Measurements from ENCODE around the gene ZFHX3. TPM values are rescaled to one million over a fixed set of nuclear protein-coding genes. Genes with fewer than 3 reads are reported as not detected.

ZFHX3 gene
- total RNA-seq, 1 donor from 2014 or later, result 8.3 TPM

DNA sequence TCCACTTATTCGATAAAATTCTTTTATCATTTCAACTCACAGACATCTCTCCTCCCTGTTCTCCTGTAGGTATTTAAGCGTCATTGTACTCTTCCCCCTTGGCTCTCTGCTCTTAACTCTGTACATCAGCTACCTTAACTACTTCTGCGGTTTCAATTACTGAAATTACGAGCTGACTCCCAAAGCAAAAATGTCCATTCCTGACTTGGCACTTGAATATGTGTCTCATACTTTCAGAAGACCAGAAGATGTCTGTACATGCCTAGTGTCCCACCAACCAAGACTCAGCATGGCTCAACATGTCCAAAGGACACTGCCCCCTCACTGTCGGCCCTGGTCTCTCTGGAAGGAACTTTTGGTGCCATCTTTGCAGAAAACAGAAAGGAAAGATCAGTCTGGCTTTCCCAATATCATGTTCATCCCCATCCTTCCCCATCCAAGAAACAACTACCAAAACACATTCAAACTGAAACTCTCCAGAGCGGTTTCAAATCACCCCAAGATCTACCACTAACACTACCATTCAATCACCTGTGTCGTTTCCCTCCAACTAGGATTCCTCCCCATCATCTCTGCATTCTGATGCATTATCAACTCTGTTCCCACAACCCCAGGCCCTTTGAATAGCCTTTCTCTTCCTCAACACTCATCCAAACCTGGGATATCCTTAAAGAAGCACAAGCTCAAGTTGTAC, 74.9 kb downstream of the ZFHX3 start:
- intact Hi-C loops (cut with DNase I), result no loop called here
- DNase-seq, result no peak
- no peak for ATAC-seq (ENCODE audit: poor library complexity)

DNA sequence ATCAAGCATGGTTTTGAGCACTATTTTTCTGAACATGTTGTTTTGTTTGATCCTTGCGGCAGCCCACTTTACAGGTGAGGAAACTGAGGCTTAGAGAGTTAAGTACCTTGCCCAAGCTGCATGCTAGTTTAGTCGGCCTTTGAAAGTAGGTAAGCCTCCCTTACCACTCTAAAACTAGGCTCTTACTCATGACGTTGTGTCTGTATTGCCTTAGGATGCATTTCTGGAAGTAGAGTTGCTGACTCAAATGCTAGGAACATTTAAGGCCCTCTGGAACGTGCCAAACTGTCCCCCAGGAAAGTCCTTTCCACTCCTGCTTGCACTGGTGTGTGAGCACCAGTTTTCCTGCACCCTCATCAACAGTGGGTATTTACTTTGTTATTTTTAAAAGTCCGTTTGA, 76.6 kb downstream of the ZFHX3 start:
- intact Hi-C loops (cut with DNase I), result no loop called here
- ATAC-seq (ENCODE audit: poor library complexity) (no peak), DNase-seq (no peak)

DNA sequence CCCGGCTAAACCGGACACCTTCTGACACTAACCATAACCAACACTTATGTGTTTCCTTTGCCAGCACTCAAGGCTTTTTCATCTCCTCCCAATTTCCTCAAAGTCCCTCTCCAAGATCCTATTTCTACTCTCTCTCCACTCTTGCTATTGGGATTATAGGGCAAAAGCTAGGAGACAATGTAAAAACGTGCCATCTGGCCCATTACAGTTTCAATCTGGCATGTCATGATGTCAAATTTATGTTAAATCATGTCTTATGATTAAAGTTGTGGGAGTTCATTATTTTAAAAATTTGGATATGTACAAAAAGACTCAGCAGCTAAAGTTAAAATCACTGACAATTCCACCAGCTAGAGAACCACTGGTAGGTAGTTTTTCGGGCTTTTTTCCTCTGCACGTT, 77.3 kb downstream of the ZFHX3 start:
- DNase-seq (no peak), ATAC-seq (ENCODE audit: poor library complexity) (no peak)
- intact Hi-C loops (cut with DNase I), result no loop called here

DNA sequence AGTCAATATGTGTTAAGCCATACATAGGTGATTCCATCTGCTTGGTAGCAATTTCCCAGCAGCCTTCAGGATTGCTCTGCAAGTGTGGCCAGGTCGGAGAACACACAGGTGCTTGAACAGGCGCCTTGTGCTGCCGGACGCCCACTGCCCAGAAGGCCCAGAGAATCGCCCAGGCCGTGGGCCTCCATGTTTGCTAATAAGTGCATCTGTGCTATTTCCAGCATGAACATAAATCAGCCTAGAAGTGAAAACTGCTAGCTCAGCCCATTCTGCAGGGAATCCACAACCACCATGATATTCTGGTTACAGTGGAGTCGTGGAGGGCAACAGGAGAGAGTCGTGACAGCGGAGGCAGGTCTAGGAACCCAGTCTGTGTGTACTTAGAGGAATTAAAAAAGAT, 78.1 kb downstream of the ZFHX3 start:
- ATAC-seq (ENCODE audit: poor library complexity) (no peak), DNase-seq (no peak)

DNA sequence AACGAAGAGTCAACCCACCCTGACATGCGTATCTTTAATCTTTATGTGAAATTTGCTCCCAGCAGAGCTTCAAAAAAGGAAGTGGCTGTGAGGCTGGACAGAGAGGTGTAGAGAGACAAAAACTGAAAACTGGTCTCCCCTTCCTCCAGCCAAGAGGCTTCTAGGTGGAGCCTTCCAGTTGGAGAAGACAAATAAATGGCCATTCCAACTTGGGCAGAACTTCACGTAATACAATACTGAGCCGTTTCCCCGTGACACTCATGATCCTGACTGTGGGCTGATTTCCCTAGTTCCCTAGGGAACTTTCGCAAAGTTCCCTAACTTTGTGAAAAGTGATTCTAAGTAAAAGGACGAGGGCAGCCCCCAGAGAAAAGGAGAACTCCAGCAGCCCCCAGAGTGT, 78.8 kb downstream of the ZFHX3 start:
- intact Hi-C loops (cut with DNase I), result no loop called here
- peak; percentile 51 for ATAC-seq (ENCODE audit: poor library complexity)
- no peak for DNase-seq

More for the DNA sequence above, 78.1 kb downstream of the ZFHX3 start:
- intact Hi-C loops (cut with DNase I), result no loop called here

DNA sequence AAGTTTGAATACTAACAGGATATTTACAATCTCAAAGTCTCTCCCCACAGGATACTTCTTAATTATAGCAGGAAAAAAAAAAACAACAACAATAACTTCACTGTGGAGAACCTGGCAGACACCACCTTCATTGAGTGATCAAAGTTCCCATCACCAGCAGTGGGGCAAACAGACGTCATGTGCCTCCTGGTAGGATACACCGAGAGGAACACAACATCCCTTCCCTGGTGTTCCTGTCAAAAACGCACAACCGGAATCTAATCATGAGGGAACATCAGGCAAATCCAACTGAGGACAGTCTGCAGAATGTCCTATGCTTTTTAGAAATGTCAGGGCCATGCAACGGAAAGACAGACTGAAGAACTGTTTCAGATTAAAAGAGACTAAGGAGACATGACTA, 80.0 kb downstream of the ZFHX3 start:
- DNase-seq (no peak), ATAC-seq (ENCODE audit: poor library complexity) (no peak)
- intact Hi-C loops (cut with DNase I), result no loop called here

DNA sequence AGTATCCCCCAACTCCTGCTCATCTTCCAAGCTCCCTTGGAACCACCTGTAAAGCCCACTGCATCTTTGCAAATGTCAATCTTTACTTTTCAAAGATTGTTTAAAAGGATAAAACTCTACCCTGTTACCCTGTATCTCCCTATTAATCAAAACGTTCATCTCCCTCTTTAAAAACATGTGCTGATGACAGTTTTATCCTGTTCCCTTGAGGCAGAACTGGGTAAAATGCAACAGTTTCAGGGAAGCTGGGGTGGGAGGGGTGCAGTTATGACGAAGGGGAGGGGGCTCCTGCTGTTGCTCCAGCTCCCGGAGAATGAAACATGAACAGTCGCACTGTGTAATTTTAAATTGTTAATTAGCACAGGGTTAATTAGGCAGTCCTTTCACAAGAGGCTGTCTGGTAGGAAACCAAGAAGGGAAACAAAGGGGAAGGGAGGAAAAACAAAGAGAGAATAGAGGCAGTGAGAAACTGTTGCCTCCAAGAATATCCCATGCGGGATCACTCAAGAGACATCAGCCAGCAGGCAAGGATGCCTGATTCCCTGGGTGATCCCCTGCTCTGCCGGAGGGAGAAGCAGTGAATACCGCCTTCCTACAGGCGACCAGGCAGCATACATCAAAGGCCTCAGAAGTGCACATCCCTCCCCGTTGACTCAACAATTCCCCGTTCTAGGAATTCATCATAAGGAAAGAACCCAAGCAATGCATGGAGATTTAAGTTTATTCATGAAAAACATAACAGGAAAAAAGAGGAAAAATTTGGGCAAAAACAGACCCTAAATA, 84.2 kb downstream of the ZFHX3 start:
- ATAC-seq (ENCODE audit: poor library complexity), result no peak
- DNase-seq, result no peak
- intact Hi-C loops (cut with DNase I), result no loop called here

DNA sequence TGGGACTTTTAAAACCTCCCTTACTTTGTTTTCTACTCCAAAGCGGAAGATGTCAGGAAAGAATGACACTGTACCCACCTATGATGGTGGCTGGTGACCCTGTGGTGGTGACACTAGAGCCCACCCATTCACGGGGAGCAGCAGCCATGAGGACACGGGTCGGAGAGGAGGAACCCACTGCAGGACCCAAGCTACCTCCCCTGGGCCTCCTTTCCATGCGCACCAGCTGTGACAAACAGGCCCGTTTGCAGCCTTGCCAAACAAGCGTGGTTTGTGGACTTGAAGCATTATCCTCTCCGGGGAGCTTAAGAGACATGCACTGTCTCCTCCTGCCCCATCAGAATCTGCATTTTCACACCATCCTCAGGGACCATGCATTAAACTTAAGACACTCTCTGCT, 85.6 kb downstream of the ZFHX3 start:
- no peak for DNase-seq
- intact Hi-C loops (cut with DNase I), result no loop called here

DNA sequence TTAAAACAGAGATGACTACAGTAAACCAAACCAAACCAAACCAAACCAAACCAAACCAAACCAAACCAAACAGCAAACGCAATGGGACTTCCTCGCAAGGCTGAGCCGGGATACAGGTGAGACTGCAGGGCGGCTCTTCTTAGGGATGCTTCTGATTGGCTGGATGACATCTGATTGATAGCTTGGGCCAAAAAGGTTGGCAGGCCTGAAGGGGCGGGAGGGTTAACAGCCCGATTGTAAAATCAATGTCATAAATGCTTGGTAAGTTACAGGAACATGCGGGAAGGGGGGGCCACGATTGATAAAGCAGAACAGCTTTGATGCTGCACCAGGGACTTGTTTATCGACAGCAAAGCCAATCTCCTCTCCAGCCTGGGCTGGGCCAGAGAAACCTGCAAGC, 86.1 kb downstream of the ZFHX3 start:
- ATAC-seq (ENCODE audit: poor library complexity) (no peak), DNase-seq (no peak)
- intact Hi-C loops (cut with DNase I), result no loop called here

More for the DNA sequence above, 85.6 kb downstream of the ZFHX3 start:
- no peak for ATAC-seq (ENCODE audit: poor library complexity)

DNA sequence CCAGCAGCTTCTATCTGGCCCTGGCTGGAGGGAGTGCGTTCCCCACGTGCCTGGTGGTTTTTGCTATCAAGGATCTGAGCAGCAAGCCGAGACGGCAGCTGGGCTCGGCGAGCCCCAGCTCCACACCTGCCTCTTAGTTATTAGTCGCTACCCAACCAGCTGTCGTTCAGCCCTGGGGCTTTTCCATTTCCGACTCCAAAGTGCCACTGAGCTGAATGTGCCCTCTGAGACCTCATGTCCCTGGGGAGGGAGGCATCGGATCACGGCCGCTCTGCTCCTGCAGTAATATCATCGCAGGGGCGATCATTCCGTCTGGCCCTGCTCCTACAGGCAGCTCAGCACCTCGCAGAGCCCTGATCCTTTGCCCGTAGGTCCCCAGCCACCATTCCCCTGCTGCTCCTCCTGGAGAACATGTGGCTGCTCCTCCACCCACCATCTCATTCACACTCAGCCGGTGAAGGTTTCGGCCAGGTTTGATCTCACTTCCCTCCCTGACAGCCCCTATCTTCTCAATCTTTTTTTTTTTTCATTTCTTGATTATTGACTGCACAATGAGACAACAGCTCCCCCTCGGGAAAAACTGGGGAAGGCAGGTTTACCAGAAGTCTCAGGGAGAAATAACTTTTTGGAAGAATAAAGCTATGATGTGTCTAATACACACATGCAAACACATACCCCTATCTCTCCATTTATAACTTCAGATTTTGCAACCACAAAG, 86.7 kb downstream of the ZFHX3 start:
- peak; percentile 8 for ATAC-seq (ENCODE audit: poor library complexity)
- no peak for DNase-seq
- intact Hi-C loops (cut with DNase I), result no loop called here

DNA sequence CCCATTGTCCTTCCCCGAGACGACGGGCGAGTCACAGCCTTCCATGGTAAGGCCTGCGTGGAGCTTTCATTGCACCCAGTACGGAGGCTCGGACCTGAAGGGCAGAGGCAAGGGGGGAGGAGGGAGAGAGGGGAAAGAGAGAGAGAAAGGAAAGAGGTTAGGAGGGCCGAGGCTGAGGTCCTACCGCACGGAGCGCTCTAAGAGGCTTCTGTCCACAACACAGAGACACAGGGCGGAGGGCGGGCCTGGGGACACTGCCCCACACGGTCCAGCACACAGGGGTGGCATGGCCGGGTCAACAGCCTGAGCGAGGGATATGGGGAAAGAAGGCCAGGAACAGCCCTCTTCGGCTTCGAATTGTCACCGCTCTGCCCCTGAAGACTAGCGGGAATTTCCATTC, 87.8 kb downstream of the ZFHX3 start:
- DNase-seq (no peak), ATAC-seq (ENCODE audit: poor library complexity) (peak; percentile 11)
- intact Hi-C loops (cut with DNase I), result no loop called here

DNA sequence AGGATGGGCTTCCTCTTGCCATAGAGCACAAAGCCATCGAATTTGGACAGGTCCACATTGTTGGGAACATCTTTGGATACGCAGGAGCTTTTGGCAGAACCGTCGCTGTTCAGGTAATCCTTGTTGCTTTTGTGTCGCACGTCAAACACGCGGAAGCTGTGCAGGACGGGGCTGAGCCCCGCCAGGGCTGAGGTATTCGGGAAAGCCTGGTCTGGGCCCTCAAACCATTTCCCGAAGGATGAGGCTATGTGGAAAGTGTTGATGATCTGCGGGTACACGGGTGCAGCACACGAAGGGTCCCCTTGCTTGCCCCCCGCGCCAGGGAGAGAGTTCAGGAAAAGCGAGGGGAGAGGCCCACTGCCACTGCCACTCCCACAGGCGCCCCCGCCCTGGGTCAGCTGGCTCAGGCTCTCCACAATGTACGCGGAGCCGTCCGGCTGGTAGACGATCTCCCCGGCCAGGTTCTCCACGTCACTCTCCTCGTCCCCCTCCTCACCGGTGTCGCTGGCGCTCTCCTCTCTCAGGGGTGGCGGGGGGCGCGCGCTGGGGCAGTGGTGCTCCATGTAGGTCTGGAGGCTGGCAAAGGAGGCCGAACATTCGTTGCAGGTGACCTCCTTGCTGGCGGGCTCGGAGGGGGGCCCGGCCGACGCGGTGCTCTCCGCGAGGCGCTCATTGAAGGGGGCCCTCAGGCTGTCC, 88.5 kb downstream of the ZFHX3 start:
- intact Hi-C loops (cut with DNase I), result no loop called here
- no peak for ATAC-seq (ENCODE audit: poor library complexity)
- DNase-seq, result no peak

DNA sequence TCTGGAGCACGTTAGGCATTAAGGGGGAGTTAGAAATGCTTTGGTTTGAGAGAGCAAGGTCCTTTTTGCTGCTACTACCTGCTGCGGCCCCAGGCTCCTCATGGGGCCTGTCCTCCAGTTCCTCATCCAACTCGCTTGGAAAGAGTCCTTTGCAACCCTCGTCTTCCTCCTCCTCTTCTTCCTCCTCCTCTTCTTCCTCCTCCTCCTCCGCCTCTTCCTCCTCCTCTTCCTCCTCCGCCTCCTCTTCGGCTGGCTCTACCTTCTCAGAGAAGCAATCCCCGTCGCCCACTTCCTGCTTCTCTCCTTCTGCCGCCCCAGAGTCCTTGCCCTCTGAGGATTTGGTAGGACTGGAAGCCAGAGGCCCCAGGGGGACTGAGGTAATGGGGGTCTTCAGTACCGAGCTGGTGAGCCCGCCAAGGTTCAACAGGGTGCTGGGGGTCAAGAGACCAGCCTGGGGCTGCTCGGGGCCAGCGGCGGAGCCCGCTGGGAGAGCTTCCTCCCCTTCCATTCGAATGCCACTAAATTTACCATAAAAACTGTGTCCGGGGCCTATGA, 89.3 kb downstream of the ZFHX3 start:
- intact Hi-C loops (cut with DNase I), result no loop called here
- ATAC-seq (ENCODE audit: poor library complexity) (no peak), DNase-seq (no peak)

DNA sequence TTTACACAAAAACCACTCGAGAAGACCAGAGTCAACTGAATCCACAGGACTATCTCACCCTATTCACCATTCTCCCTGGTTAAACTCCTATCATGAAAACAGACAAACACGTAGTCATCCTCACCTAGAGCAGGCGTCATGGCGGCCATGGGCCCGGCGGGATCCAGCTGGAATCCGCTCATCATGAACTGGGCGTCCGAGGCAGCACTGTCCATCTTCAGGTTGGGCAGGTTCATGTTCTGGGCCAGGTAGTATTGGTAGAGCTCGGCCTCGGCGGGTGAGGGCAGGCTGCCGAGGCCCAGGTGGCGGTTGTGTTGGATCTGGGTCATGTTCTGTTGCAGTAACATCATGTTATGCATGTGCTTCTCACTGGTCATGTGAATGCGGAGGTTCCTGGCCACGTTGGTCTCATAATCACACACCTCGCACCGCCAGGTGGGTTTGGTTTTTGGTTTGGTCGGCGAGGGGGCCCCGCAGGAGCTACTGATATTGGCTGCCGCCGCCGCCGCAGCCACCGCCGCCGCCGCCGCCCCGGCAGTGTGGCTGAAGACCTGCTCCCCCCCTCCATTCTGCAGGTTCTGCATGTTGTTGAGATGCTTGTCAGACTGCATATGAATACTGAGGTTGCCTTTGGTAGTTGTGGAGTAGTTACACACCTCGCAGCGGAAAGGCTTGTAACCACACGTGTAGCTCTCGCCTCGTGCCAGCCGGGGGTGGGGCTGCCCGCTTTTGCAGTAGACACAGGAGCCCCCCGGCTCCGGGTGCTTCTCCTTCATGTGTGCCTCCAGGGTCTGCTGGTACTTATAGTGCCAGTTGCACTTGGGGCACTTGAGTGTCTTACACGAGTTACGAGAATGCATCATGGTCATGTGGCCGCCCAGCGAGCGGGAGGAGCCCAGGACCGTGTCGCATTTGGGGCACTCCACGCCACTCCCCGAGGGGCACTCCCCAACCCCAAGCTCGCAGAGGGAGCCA, 90.3 kb downstream of the ZFHX3 start:
- DNase-seq, result no peak
- no peak for ATAC-seq (ENCODE audit: poor library complexity)
- intact Hi-C loops (cut with DNase I), result no loop called here

DNA sequence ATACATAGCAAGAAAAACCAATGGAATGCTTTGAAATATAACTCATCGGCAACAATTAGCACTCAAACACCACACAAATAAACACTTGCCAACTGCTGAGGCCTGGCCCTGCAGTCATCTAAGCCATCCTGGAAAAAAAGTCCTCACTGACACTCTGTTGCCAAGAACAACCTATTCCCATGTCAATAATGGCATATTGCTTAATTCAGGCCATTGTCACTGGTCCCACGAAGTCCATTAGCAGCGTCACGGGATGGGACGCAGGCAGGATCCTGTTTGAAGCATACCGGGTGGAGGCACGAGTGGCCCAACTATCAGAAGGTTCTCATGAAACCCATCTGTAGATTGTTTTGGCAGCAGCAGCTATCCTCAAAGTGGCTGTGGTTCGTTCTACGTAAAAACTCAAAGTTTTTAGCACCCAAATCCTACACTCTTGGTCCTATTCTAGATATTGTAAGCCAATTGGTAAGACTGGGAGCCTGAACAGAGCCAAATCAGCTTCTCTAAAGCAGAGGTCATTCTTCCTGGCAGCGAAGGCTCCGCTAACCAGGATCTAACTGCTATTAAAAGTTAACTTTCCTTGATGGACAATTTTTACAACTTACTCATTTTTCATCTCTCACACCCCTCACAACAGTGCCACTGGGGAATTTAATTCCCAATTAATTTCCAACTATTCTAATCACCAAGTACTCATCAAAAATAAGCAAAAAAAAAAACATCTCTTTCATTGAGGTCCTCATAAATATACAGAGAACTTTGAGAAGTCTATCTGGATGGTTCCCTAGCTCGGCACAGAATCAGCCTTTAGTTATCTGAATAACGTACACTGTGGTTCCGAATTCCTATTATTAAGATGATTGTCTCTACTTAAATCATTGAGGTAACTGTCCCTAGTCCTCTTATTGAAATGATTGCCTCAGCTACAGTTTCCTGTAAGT, 91.5 kb downstream of the ZFHX3 start:
- intact Hi-C loops (cut with DNase I), result no loop called here
- ATAC-seq (ENCODE audit: poor library complexity) (no peak), DNase-seq (no peak)

DNA sequence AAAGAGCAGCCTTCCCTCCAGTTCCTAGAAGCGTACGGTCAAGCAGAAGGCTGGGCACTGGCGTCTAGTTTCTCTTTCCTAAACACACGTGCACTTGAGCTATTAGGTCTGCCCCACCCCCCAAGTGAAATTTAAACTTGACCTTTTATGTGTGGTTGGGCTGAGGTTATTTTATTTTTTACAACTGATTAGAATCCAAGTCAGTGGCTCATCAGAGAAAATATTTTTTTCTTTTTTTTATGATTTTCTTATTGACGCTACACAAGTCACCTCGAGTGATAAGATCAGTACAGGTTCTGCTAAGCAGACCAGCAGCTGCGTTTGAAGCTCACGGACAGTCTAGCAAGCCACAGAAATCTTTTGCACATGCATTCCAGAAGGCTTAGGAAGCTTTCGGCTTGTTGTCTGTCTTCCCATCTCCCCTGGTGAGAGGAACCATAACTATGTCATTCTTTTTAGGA, 95.1 kb downstream of the ZFHX3 start:
- no peak for DNase-seq
- ATAC-seq (ENCODE audit: poor library complexity), result no peak
- intact Hi-C loops (cut with DNase I), result no loop called here

DNA sequence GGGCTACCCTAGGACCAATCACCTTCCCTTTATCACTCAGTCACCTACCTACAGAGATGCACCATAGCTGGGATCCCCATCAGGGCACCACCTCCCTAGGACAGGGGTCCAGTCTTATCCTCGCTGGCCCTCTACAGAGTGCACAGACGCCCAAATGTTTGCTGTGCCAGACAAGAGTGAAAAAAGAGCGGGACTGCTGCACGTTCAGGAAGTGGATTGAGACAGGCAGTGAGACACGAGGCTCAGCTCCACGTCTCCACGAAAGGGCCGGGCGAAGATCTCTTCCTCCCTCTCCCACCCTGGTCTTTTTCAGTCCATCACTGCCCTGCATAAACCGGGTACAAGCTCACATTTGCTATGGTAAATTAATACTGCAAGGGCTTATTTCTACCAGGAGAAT, 95.5 kb downstream of the ZFHX3 start:
- intact Hi-C loops (cut with DNase I), result no loop called here
- DNase-seq, result no peak
- no peak for ATAC-seq (ENCODE audit: poor library complexity)

All from Right ventricle myocardium superior (tissue), 1 donor.